Lower leg skin (tissue), 4 donors: ENCODE results near the gene L3MBTL1. TPM values are rescaled to one million over a fixed set of nuclear protein-coding genes. Genes with fewer than 3 reads are reported as not detected.

ENCODE experiments used
- DNase-seq, 2 donors: peaks; one replicate each; pipeline ENCODE4 v3.0.0-alpha.2; 2019; ENCODE audit warnings: low spot score in 2 of 2
- H3K4me3 ChIP-seq: fragments of 200-600 bp; sonication (generic); 2 replicates; pipeline ENCODE4 v1.5.1; 2017; ENCODE audit warnings: mild to moderate bottlenecking, low read depth; ENCODE audit not compliant: poor library complexity, severe bottlenecking
- CTCF ChIP-seq, 3 donors: fragments of 450-650 bp; IDR thresholded peaks; one replicate each; pipeline ENCODE4 v1.5.1; 2016; ENCODE audit warnings: antibody characterized with exemption in 3 of 3, mild to moderate bottlenecking in 3 of 3, moderate library complexity in 2 of 3
- POLR2A ChIP-seq, 2 donors: fragments of 450-650 bp; IDR thresholded peaks; one replicate each; pipeline ENCODE4 v1.6.1; 2016 to 2017; ENCODE audit warnings: antibody characterized with exemption in 2 of 2, mild to moderate bottlenecking in 1 of 2, moderate library complexity in 1 of 2
- WGBS, 2 donors: methylation state at CpG; one replicate each; pipeline ENCODE4 v1.1.5; 2018; 5-methylcytosine and 5-hydroxymethylcytosine counted together
- intact Hi-C: fragments of 100-400 bp; cut with DNase I; formaldehyde crosslinking; loops from one replicate; pipeline ENCODE4 v1.15.0; 2023; ENCODE audit warnings: low total_unique reads
- total RNA-seq, 4 donors: library from RNA; depleted of rRNA; stranded (reverse); fragments of >200 nt; gene quantifications; one replicate each; pipeline ENCODE4 v1.1.0, GENCODE V29; 2016

The L3MBTL1 gene
- total RNA-seq, 4 donors from 2014 or later, result 5.2 to 23.2 (median 9.7) TPM

- TF ChIP-seq CTCF (IDR thresholded peaks at IDR 0.05) (no peak), POLR2A (IDR thresholded peaks at IDR 0.05) (no peak)
- 91 to 93% methylated on average over 6 to 7 of the region's 7 CpGs for WGBS, 2 donors
- intact Hi-C loops, result loop anchor here (10.0 kb wide), 1 partner anchor 551 kb away; no protein-coding TSS in a partner anchor
- no peak overlapping the region for H3K4me3 ChIP-seq
- peak in 1 of 2 donors; percentile 76 for DNase-seq
These were observed 26.5 kb downstream of the L3MBTL1 start for GRCh38 chr20:43534016-43534415.

- intact Hi-C loops, result loop anchor here (10.0 kb wide), 1 partner anchor 550 kb away; no protein-coding TSS in a partner anchor
- no peak overlapping the region for H3K4me3 ChIP-seq
- TF ChIP-seq POLR2A (IDR thresholded peaks at IDR 0.05) (no peak), CTCF (IDR thresholded peaks at IDR 0.05) (no peak)
- 93% methylated on average over 8 of the region's 8 CpGs for WGBS, 2 donors
- peak in 1 of 2 donors; percentile 70 for DNase-seq
These were observed 27.4 kb downstream of the L3MBTL1 start for GRCh38 chr20:43534791-43535350.

- TF ChIP-seq POLR2A (IDR thresholded peaks at IDR 0.05) (no peak), CTCF (IDR thresholded peaks at IDR 0.05) (no peak)
- intact Hi-C loops, result loop anchor here (10.0 kb wide), 1 partner anchor 549 kb away; no protein-coding TSS in a partner anchor
- no peak overlapping the region for H3K4me3 ChIP-seq
- WGBS, 2 donors, result 80 to 95% methylated on average over 7 of the region's 7 CpGs
- peak in 1 of 2 donors; percentile 53 for DNase-seq
These were observed 28.0 kb downstream of the L3MBTL1 start for GRCh38 chr20:43535370-43536004.

- TF ChIP-seq CTCF (IDR thresholded peaks at IDR 0.05), result no peak
- TF ChIP-seq POLR2A (IDR thresholded peaks at IDR 0.05), result no peak
- intact Hi-C loops, result loop anchor here (10.0 kb wide), 1 partner anchor 549 kb away; no protein-coding TSS in a partner anchor
- peak in 1 of 2 donors; percentile 52 for DNase-seq
- no peak overlapping the region for H3K4me3 ChIP-seq
- 89 to 91% methylated on average over 19 of the region's 19 CpGs for WGBS, 2 donors
These were observed 28.7 kb downstream of the L3MBTL1 start for GRCh38 chr20:43536041-43536816.

- WGBS, 2 donors, result 57 to 75% methylated on average over 2 of the region's 2 CpGs
- intact Hi-C loops, result loop anchor here (1.0 to 10.0 kb wide), 2 partner anchors 24 to 548 kb away; no protein-coding TSS in a partner anchor
- DNase-seq, result peak in 1 of 2 donors; percentile 37
- TF ChIP-seq POLR2A (IDR thresholded peaks at IDR 0.05) (no peak), CTCF (IDR thresholded peaks at IDR 0.05) (no peak)
- no peak overlapping the region for H3K4me3 ChIP-seq
These were observed 29.4 kb downstream of the L3MBTL1 start for GRCh38 chr20:43536817-43537440.
